Prostate gland (tissue), 2 donors: ENCODE measurements around the gene BRD7.

Experiments
- CTCF ChIP-seq, 4 experiments: fragments of 200-600 bp in 2 of 4; fragments of 450-650 bp in 2 of 4; sonication (generic) in 2 of 4; IDR thresholded peaks; 1 replicate in 3 of 4; 2 replicates in 1 of 4; pipeline ENCODE4 v1.5.1; 2016 to 2019; ENCODE audit warnings: antibody characterized with exemption in 4 of 4, mild to moderate bottlenecking in 2 of 4, moderate library complexity in 2 of 4
- POLR2A ChIP-seq: fragments of 450-650 bp; IDR thresholded peaks from one replicate; pipeline ENCODE4 v1.6.1; 2016; ENCODE audit warnings: antibody characterized with exemption, mild to moderate bottlenecking
- POLR2AphosphoS5 ChIP-seq: sonication (generic); formaldehyde crosslinking; IDR thresholded peaks from one replicate; pipeline ENCODE4 v1.6.1; 2017; ENCODE audit warnings: antibody characterized with exemption

GRCh38 chr16:50273888-50274325 lies 94.9 kb downstream of the BRD7 start:
- TF ChIP-seq CTCF (IDR thresholded peaks at IDR 0.05) (no peak), POLR2A (no peak), POLR2AphosphoS5 (no peak)
